GM23248 (cell line): ENCODE data around the gene LDB2. TPM values are rescaled to one million over a fixed set of nuclear protein-coding genes. Genes with fewer than 3 reads are reported as not detected.

Experiments used
- DNase-seq: peaks from one replicate; pipeline ENCODE4 v3.0.0-alpha.2; 2015
- H2AFZ ChIP-seq: fragments of 200-600 bp; sonication (generic); 2 replicates; pipeline ENCODE4 v1.6.1; 2016; ENCODE audit warnings: antibody characterized with exemption
- H3F3A ChIP-seq: fragments of 200-600 bp; sonication (generic); 2 replicates; pipeline ENCODE4 v1.6.1; 2016; ENCODE audit warnings: mild to moderate bottlenecking, antibody characterized with exemption, mixed run types; ENCODE audit not compliant: insufficient read depth
- H3K27ac ChIP-seq: fragments of 200-600 bp; sonication (generic); 2 replicates; pipeline ENCODE4 v1.5.1; 2016; ENCODE audit warnings: mild to moderate bottlenecking
- H3K27me3 ChIP-seq: fragments of 200-600 bp; sonication (generic); replicated peaks from 2 replicates; pipeline ENCODE4 v1.6.1; 2016; ENCODE audit warnings: mild to moderate bottlenecking; ENCODE audit not compliant: insufficient read depth
- H3K36me3 ChIP-seq: fragments of 200-600 bp; sonication (generic); 2 replicates; pipeline ENCODE4 v1.6.1; 2016; ENCODE audit warnings: low read depth, mild to moderate bottlenecking
- H3K4me1 ChIP-seq: fragments of 200-600 bp; sonication (generic); 2 replicates; pipeline ENCODE4 v1.6.1; 2016; ENCODE audit warnings: mild to moderate bottlenecking; ENCODE audit not compliant: insufficient read depth
- H3K4me2 ChIP-seq: fragments of 200-600 bp; sonication (generic); one replicate; pipeline ENCODE4 v1.6.1; 2016; ENCODE audit warnings: mild to moderate bottlenecking; ENCODE audit not compliant: unreplicated experiment
- H3K4me3 ChIP-seq: fragments of 200-600 bp; sonication (generic); 2 replicates; pipeline ENCODE4 v1.5.1; 2016; ENCODE audit warnings: mild to moderate bottlenecking
- H3K79me2 ChIP-seq: fragments of 200-600 bp; sonication (generic); 2 replicates; pipeline ENCODE4 v1.6.1; 2016; ENCODE audit warnings: mild to moderate bottlenecking; ENCODE audit not compliant: insufficient read depth
- H3K9ac ChIP-seq: fragments of 200-600 bp; sonication (generic); 2 replicates; pipeline ENCODE4 v1.6.1; 2016; ENCODE audit warnings: mild to moderate bottlenecking
- H3K9me2 ChIP-seq: fragments of 200-600 bp; sonication (generic); 2 replicates; pipeline ENCODE4 v1.6.1; 2016; ENCODE audit warnings: mixed run types, mild to moderate bottlenecking, moderate library complexity; ENCODE audit not compliant: insufficient read depth
- H3K9me3 ChIP-seq: fragments of 200-600 bp; sonication (generic); one replicate; pipeline ENCODE4 v1.6.1; 2017; ENCODE audit warnings: low read depth
- H4K20me1 ChIP-seq: fragments of 200-600 bp; sonication (generic); 2 replicates; pipeline ENCODE4 v1.6.0; 2016; ENCODE audit not compliant: insufficient read depth
- EZH2 ChIP-seq: fragments of 200-600 bp; sonication (generic); IDR thresholded peaks from 2 replicates; pipeline ENCODE4 v1.6.1; 2018; ENCODE audit warnings: antibody characterized with exemption, mild to moderate bottlenecking; ENCODE audit not compliant: insufficient read depth, poor library complexity, severe bottlenecking
- EZH2phosphoT487 ChIP-seq: fragments of 200-600 bp; sonication (generic); IDR thresholded peaks from 2 replicates; pipeline ENCODE4 v1.6.1; 2018; ENCODE audit warnings: antibody characterized with exemption, moderate library complexity, mild to moderate bottlenecking, low read depth; ENCODE audit not compliant: insufficient read depth
- WGBS, 2 experiments: methylation state at CpG; one replicate each; pipeline ENCODE4 v1.1.6; 2015 to 2017; ENCODE audit warnings: low lambda C conversion rate in 2 of 2, low coverage in 1 of 2; ENCODE audit errors: missing lambda C conversion rate in 2 of 2; 5-methylcytosine and 5-hydroxymethylcytosine counted together
- in situ Hi-C: fragments of 300-500 bp; cut with MboI; formaldehyde crosslinking; loops from 2 replicates; pipeline ENCODE4 v1.15.0; 2020
- polyA plus RNA-seq: library from polyadenylated mRNA; unstranded; fragments of >200 nt; fragmentation: Nextera tagmentation; extraction: Ambion mirVana; gene quantifications from 2 replicates; pipeline ENCODE4 v1.2.1, GENCODE V29; 2016
- total RNA-seq: library from RNA; depleted of rRNA; stranded (reverse); fragments of >200 nt; shearing (Covaris generic); gene quantifications from 2 replicates; pipeline ENCODE4 v1.2.3, GENCODE V29; 2014

LDB2 gene
- total and polyA plus RNA-seq, 2 experiments from 2014 or later: 52.8 to 76.6 TPM

DNA sequence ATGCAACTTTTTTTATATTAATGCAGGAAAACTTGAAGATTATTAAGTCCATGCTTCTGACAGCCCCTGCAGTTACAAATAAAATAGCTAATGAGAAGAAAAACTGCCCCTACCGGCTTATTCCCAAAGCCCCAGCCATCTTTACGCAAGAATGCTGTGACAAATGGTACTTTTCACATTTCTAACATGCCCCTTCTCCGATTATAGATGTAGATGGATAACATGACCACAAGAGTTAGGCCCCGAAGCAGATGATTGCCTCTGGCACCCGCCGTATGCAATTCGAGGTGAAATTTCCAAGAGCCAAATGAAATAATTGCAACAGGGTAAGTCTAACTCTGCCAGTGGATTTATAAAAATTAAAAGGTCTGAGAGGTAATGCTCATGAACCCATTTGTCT lies 352.8 kb downstream of the LDB2 start:
- Histone ChIP-seq H3K9me3 (no peaks in the 10 kb centered on the region), H3F3A (no peaks in the 10 kb centered on the region), H3K9me2 (no peaks in the 10 kb centered on the region), H3K4me1 (peaks cover 5% of the 10 kb centered on the region; the same call in 1 of the 2 replicates), H3K4me3 (no peak overlapping the region), H2AFZ (no peak overlapping the region), H3K27me3 (no peaks in the 10 kb centered on the region), H4K20me1 (no peaks in the 10 kb centered on the region), H3K36me3 (no peaks in the 10 kb centered on the region), H3K79me2 (no peaks in the 10 kb centered on the region), H3K27ac (no peak overlapping the region), H3K4me2 (no peak overlapping the region), H3K9ac (no peak overlapping the region)
- no peak for DNase-seq
- TF ChIP-seq EZH2 (no peak), EZH2phosphoT487 (no peak)
- in situ Hi-C loops: no loop called here
- 94 to 99% methylated on average over 7 of the region's 7 CpGs for WGBS, 2 experiments

DNA sequence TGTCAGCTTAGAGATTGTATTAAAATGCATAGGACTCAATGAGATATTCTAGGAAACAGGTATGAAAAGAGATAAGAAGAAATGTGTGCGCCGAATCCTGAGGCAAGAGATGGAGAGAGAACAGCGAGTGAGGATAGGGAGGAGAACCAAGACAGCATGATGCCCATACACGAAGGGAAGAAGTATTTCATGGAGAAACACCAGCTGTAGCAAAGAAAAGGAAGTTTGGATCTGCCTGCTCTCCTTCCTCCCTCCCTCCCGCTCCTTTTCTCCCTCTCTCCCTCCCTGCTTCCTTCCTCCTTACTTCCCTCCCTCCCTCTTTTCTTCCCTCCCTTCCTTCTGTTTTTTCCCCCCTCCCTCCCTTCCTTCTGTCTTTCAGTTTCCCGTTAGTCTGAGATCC lies 353.6 kb downstream of the LDB2 start:
- H3K36me3 ChIP-seq: no peaks in the 10 kb centered on the region
- H3F3A ChIP-seq: no peaks in the 10 kb centered on the region
- no peak for DNase-seq
- no peak overlapping the region for H3K27ac ChIP-seq
- TF ChIP-seq EZH2 (no peak), EZH2phosphoT487 (no peak)
- H3K9me3 ChIP-seq: no peaks in the 10 kb centered on the region
- 88 to 89% methylated on average over 5 to 6 of the region's 6 CpGs for WGBS, 2 experiments
- no peaks in the 10 kb centered on the region for H3K27me3 ChIP-seq
- no peaks in the 10 kb centered on the region for H4K20me1 ChIP-seq
- no peaks in the 10 kb centered on the region for H3K9me2 ChIP-seq
- H3K79me2 ChIP-seq: no peaks in the 10 kb centered on the region; the same call in 1 of the 2 replicates
- H3K4me3 ChIP-seq: no peak overlapping the region
- in situ Hi-C loops: no loop called here
- no peak overlapping the region for H3K4me2 ChIP-seq
- H3K9ac ChIP-seq: no peak overlapping the region
- no peak overlapping the region for H2AFZ ChIP-seq
- peaks cover 5% of the 10 kb centered on the region; the same call in 1 of the 2 replicates for H3K4me1 ChIP-seq

DNA sequence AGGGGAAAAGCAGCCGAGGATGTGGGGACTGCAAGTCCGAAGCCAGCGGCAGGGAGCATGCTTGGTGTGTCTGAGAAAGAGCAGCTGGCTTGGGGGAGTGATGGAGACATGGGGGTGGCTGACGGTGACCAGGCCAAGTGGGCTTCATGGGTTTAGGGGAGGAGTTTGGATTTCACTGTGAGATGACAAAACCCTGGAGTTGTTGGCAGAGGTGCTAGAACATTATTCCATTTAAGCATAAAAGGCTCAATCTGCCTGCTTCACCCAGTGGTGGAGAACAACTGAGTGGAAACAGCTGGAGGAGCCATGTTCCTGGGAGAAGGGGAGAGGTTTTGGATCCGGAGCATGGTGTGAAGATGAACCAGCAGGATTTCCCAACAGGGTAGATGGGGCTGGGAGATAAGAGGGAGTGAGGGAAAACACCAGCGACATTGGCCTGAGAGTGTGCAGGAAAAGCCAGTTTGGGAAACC lies 354.2 kb downstream of the LDB2 start:
- Histone ChIP-seq H3K27ac (no peak overlapping the region), H3K36me3 (no peaks in the 10 kb centered on the region), H3K4me1 (peaks cover 5% of the 10 kb centered on the region; the same call in 1 of the 2 replicates), H3F3A (no peaks in the 10 kb centered on the region), H3K4me3 (no peak overlapping the region), H3K27me3 (no peaks in the 10 kb centered on the region), H3K9me2 (no peaks in the 10 kb centered on the region), H4K20me1 (no peaks in the 10 kb centered on the region), H3K79me2 (no peaks in the 10 kb centered on the region; the same call in 1 of the 2 replicates), H2AFZ (no peak overlapping the region), H3K4me2 (no peak overlapping the region), H3K9me3 (no peaks in the 10 kb centered on the region), H3K9ac (no peak overlapping the region)
- DNase-seq: peak; percentile 42
- WGBS, 2 experiments: 19 to 22% methylated on average over 6 of the region's 6 CpGs
- in situ Hi-C loops: no loop called here
- TF ChIP-seq EZH2phosphoT487: no peak
- no peak for TF ChIP-seq EZH2

DNA sequence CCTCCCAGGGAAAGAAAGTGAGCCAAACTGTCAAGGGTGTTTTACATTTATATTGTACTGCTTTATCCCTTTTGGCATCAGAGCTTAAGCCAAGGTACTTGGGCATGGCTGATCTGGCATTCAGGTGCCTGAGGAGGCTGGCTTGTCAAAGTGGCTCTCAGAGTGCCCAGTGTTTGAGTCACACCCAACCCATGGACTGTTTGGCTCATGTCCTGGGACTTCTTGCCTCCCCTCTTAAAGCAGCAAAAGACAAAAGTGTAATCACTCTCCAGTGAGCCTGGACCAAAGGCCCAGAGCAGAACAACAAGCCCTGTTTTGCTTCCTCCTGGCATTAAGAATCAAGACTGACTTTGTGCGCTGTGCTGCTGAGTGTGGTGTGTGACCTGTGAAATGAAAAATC lies 360.5 kb downstream of the LDB2 start:
- H3F3A ChIP-seq: peaks cover 16% of the 10 kb centered on the region
- H3K27me3 ChIP-seq: no peaks in the 10 kb centered on the region
- peaks cover 5% of the 10 kb centered on the region for H3K4me1 ChIP-seq
- no peaks in the 10 kb centered on the region for H3K9me3 ChIP-seq
- WGBS, 2 experiments: 96 to 100% methylated on average over 1 of the region's 1 CpG
- no peak overlapping the region for H3K27ac ChIP-seq
- H3K4me3 ChIP-seq: no peak overlapping the region
- no peak overlapping the region for H2AFZ ChIP-seq
- in situ Hi-C loops: no loop called here
- peak; percentile 7 for DNase-seq
- H3K9ac ChIP-seq: no peak overlapping the region
- no peak for TF ChIP-seq EZH2
- no peak for TF ChIP-seq EZH2phosphoT487
- no peaks in the 10 kb centered on the region; the same call in 1 of the 2 replicates for H3K79me2 ChIP-seq
- H3K4me2 ChIP-seq: no peak overlapping the region
- H3K9me2 ChIP-seq: no peaks in the 10 kb centered on the region
- no peaks in the 10 kb centered on the region for H3K36me3 ChIP-seq
- H4K20me1 ChIP-seq: no peaks in the 10 kb centered on the region

DNA sequence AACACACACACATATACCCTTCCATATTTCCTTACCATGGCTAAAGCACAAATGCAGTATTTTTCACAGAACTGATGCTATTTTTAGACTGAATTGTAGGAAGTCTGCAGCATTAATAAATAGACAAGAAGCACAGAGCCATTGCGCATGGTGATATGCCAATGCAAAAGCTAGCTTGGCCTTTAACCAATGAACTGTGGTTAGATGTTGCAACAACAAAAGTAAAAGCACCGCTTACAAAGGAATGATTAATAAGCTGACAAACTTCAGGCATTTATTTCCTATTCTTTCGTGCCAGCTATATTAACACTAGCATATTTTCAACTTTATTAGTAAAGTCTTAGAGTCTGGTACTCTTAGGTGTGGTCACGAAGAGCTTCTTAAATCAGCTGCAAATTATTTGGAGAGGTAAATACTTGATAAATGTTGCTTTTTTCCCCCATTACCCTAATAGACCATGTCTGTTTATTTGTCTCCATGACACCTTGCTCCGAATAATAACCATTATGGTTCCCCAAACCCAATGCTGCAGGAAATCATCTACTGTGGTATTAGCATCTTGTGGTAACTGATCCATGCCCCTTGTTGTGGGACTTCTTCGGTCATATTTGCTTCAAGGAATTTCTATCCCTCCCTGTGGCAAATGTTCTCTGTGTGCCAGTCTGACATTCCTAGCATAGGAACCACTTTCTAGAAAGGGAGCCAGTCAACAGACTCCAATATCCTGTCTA lies 366.0 kb downstream of the LDB2 start:
- 0 out of 2 replicates have a peak overlapping the region, but pooled peaks have one; percentile 20 for H3K9ac ChIP-seq
- H3F3A ChIP-seq: peaks cover 43% of the 10 kb centered on the region
- no peaks in the 10 kb centered on the region for H3K9me3 ChIP-seq
- H3K79me2 ChIP-seq: no peaks in the 10 kb centered on the region
- H3K36me3 ChIP-seq: no peaks in the 10 kb centered on the region
- no peaks in the 10 kb centered on the region for H3K27me3 ChIP-seq
- in situ Hi-C loops: no loop called here
- 0 out of 2 replicates have a peak, but pooled peaks have one; percentile 68 for TF ChIP-seq EZH2phosphoT487
- no peak for TF ChIP-seq EZH2
- H3K9me2 ChIP-seq: no peaks in the 10 kb centered on the region
- no peak overlapping the region for H2AFZ ChIP-seq
- H3K27ac ChIP-seq: peak overlapping the region; percentile 62
- H3K4me2 ChIP-seq: peak overlapping the region; percentile 60
- no peaks in the 10 kb centered on the region for H4K20me1 ChIP-seq
- H3K4me1 ChIP-seq: peaks cover 34% of the 10 kb centered on the region
- 2 to 3% methylated on average over 6 of the region's 6 CpGs for WGBS, 2 experiments
- peak overlapping the region; percentile 36 for H3K4me3 ChIP-seq
- peak; percentile 92 for DNase-seq
